NCI-H524 (cell line): ENCODE results near the gene SEMA5B.

Experiments
- DNase-seq, 2 experiments: peaks; one replicate each; lab custom pipeline; 2025; lab: John Stamatoyannopoulos, UW

Gene SEMA5B

DNA sequence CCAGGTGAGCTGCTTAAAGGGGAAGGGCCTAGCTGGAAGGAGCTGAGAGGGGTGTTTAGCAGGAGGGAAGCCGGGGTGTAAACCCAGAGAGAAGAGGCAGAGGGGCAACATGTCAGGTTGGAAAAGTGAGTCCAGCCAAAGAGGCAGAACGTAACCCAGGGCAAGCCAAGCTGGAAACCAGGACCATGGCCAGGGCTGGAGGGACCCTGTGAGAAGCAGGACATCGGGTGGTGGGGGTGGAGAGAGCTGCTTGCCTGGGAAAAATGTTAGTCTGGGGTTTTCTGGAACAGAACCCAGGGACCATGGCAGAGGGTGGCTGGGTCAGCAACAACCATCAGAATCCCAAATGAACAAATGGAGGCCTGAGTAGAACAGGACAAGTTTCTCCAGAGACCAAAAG is 32.6 kb downstream of the SEMA5B start:
- no peak for DNase-seq

GRCh38 chr3:122993124-122993978 is 34.2 kb downstream of the SEMA5B start:
- DNase-seq: peak; percentile 90 to 91

GRCh38 chr3:122992676-122993075 is 34.9 kb downstream of the SEMA5B start:
- DNase-seq: peak; percentile 63 to 87

- DNase-seq: no peak
Observed at GRCh38 chr3:122992133-122992532, 35.4 kb downstream of the SEMA5B start.

DNA sequence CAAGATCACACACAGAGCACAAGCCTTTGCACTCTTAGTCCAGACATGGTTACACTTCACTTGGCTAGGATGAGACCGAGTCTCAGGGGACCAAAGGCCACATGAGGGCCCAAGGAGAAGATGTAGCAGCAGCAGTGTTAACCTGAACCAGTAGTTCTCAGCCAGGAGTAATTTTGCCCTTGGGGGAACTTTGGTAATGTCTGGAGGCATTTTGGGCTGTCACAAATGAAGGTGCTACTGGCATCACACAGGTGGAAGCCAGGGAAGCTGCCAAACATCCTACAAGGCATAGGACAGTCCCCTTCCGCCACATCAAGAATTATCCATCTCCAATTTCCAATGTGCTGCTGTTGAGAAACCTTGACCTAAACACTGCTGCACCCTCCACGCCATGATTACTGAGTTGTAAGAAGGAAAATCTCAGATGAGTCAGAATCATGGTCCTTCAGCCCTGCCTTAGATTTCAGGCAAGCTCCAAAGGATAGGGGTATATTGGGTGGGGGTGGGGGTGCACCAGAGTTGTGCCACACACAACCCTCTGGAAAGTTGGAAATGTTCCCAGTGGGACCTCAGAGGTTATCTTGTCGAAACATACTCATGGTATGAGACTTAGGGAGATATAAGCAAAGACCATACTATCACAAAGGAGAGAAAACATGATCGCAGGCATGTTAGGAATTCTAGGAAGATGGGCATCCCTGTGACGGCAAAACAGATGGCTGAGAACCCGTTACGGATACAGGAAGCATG is 36.2 kb downstream of the SEMA5B start:
- peak in 1 of 2 experiments; percentile 64 for DNase-seq

GRCh38 chr3:122989856-122990575 is 37.5 kb downstream of the SEMA5B start:
- peak in 1 of 2 experiments; percentile 64 for DNase-seq

DNA sequence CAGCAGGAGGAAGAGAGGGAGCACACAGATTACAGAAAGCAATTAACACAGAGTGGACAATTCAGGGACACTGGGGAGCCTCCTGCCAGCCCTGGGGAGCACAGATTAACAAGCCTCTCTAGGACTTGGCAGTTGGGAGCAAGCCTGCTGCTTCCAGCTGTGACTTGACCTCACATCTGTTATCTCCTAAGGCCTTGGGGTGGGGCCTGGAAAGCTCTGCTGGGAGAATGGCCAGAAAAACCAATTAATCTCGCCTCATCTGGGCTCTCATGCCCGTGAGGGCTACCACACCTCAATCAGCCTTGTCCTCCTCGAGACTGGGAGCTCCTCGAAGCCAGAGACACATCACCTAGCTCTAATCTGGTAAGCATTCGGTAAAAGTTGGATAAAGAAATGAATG is 39.1 kb downstream of the SEMA5B start:
- peak; percentile 92 to 97 for DNase-seq

- no peak for DNase-seq
Observed at GRCh38 chr3:122987736-122988319, 39.7 kb downstream of the SEMA5B start.

DNA sequence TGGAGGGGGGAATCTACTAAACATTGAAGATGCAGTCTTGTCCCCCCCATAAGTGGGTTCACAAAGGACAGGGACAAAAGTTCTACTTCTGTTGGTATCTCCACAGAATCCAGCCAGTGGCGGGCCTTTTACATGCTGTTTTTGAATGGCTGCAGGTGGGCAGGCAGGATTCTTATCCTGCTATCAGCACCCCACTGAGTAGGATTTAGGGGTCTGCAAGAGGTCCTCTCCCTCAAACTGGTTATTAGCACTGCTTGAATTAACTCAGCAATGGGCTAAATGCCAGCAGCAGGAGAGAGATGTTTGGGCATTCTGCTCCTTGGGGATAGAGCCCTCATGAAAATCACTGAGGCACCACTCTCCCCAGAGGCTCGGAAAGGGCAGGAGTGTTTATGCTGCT is 40.3 kb downstream of the SEMA5B start:
- peak; percentile 41 to 50 for DNase-seq

- DNase-seq: peak; percentile 55 to 81
Observed at GRCh38 chr3:122986693-122987179, 40.8 kb downstream of the SEMA5B start.

GRCh38 chr3:122985539-122985938 is 42.0 kb downstream of the SEMA5B start:
- DNase-seq: no peak

DNA sequence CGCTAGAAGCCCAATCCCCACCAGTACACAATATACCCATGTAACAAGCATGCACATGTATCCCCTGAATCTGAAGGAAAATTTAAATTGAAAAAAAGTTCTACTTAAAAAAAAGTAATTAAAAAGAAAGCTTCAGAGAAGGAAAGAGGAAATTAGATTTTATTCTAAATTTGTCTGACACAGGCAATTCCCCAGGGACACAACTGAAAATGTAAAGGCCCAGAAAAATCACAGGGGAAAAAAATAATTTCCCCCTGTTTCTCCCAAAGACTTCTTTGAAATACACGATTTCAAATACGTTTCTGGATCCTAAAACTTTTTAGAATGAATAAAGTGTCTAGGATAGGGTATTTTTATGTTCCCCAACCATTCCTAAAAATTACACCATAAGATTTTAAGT is 42.9 kb downstream of the SEMA5B start:
- DNase-seq: no peak

GRCh38 chr3:122984007-122984406 is 43.6 kb downstream of the SEMA5B start:
- DNase-seq: peak in 1 of 2 experiments; percentile 26

- peak in 1 of 2 experiments; percentile 34 for DNase-seq
Observed at GRCh38 chr3:122982216-122983185, 45.1 kb downstream of the SEMA5B start.

DNA sequence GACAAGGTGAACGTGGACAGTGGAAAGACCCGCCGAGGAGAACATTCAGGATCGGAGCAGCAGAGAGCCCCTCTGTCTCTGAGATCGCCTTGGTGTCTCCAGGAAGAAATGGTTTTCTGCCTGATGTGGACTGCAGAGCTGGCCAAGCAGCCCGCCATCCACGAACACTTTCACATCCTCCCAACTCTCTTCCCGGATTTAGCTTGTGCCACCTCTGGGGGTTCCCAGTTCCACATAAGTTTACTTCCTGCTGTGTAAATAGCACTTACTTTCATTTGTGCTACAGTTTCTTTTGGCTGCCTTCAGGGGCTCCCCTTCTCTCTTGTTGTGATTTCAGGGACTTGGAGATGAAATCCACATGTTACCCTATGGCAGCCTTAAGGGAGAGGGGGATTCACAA is 48.4 kb downstream of the SEMA5B start:
- DNase-seq: no peak

DNA sequence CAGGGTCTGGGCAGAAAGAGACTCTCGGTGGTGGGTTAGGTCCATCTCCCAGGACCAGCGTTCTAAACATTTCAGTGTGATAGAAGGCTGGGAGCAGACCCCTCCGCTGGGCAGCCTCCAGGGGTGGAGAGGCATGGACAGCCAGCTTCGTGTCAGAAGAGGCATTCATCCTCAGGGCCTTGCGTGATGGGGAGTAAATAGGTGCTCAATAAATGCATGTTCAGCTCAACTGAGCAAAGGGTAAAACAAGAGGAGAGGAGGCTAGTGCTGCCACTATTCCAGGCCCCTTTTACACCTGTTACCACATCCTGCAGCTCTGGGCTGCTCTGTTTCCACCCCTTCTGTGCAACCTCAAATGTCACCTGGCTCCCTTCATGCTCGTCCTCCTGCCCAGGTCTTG is 49.0 kb downstream of the SEMA5B start:
- no peak for DNase-seq

DNA sequence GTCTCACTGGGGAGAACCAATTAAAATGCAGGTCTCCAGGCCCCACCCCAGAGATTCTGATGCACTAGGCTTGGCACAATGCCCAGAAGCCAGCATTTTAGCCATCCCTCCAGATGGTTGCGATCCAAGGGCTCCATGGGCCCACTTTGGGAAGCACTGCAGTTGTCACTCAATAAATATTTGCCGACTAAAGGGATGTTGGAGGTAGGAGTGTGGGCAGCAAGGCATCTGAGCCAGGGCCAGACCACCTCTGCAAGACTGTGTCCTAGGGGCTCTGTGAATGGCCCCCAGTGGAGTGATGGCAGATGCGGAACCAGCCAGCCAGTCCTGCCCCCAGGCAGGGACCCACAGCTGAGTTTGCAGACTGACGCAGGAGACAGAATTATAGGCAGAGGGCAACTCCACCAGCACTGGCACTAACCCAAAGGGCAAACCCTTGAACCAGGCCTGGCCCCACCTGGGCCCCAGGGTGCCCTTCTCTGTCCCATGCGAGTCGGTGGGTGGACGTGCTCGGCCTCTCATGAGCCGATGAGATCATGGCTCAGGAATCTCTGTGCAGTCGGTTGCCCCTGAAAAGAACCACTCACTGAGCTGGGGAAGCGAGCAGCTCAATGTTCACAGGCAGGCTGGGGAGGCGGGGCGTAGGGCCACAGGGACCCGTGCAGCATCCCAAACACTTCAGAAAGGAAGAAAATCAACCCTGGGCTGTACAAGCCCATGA is 49.7 kb downstream of the SEMA5B start:
- peak; percentile 94 to 97 for DNase-seq

- DNase-seq: peak in 1 of 2 experiments; percentile 76
Observed at GRCh38 chr3:122975924-122976293, 51.7 kb downstream of the SEMA5B start.

DNA sequence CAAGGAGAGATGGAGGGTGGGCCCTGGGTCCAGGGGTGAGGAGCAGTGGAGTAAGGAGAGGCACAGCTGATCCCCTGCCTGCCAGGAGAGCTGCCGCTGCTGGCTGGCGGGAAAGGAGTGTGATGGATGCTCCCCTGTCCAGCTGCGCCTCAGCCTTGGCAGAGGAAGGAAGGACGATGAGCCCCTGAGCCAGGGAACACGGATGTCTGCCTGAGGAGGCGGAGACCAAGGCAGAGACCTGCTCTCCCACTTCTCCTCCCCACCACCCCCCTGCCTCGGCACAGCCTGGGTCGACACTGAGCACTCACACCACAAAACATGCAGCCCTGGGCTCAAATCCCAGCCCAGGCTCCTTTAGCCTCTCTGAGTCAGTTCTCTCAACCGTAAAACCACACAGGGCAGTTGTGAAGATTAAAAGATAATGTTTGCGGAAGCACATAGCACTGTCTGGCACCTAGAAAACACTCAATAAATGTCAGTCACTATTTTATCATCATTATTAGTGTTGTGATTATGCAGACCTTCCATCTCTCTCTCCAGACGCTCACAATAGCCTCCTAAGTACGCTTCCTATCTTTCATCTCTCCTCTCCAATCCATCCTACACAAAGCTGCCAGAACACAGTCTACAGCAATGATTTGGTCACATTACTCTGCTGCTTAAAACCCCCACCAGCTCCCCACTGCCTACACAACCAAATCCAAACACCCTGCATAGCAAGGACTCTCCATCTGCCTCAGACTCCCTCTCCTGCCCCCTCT is 52.2 kb downstream of the SEMA5B start:
- peak; percentile 38 to 73 for DNase-seq
